ENCODE data around the gene TTC4.

GRCh38 chr1:54758678-54759348 is 43.2 kb downstream of the TTC4 start:
- TF ChIP-seq EZH2 (optimal IDR thresholded peaks at IDR 0.05; ENCODE audit: low read depth, low read length) (no peak), CTCF (IDR thresholded peaks at IDR 0.05; ENCODE audit: low read length) (no peak)

Measured in MM.1S (cell line).